ENCODE measurements around the gene KIF15. TPM values are rescaled to one million over a fixed set of nuclear protein-coding genes. Genes with fewer than 3 reads are reported as not detected.
"Not testable (repeated sequence)": the region's sequence is repeated elsewhere in the genome, so short reads cannot be mapped to it uniquely, and the experiment has no call there.

Gene KIF15
- polyA plus RNA-seq, 3 donors, result 0.15 to 0.16 TPM; not detected in 1

GRCh38 chr3:44845528-44846520, 84.2 kb downstream of the KIF15 start:
- Histone ChIP-seq H3K27ac (ENCODE audit: low read depth in 1 of 2, low read length in 2 of 2) (no peak overlapping the region), H3K4me3 (replicated peaks in 1 of 3; ENCODE audit: low read depth in 2 of 3, low read length in 3 of 3) (no peak overlapping the region), H3K9ac (ENCODE audit: insufficient read depth, low read length, poor library complexity, severe bottlenecking) (no peak overlapping the region), H3K4me2 (replicated peaks; ENCODE audit: extremely low read depth, low read length, poor library complexity, severe bottlenecking) (no peak overlapping the region), H3K79me2 (ENCODE audit: insufficient read depth, low read length) (no peaks in the 10 kb centered on the region), H3K4me1 (ENCODE audit: control insufficient read depth in 1 of 2, insufficient read depth in 2 of 2, low read length in 2 of 2) (no peaks in the 10 kb centered on the region), H4K20me1 (ENCODE audit: insufficient read depth, low read length) (no peaks in the 10 kb centered on the region), H3K9me3 (replicated peaks in 1 of 2; ENCODE audit: control insufficient read depth in 1 of 2, insufficient read depth in 1 of 2, low read length in 2 of 2) (no peaks in the 10 kb centered on the region), H3K27me3 (ENCODE audit: control insufficient read depth in 2 of 2, insufficient read depth in 2 of 2, low read length in 2 of 2) (no peaks in the 10 kb centered on the region), H2AFZ (ENCODE audit: insufficient read depth, low read depth, low read length, poor library complexity, severe bottlenecking) (no peak overlapping the region), H3K36me3 (replicated peaks in 1 of 2; ENCODE audit: control insufficient read depth in 1 of 2, insufficient read depth in 2 of 2, low read length in 2 of 2) (peaks cover 64 to 94% of the 10 kb centered on the region in 2 donors)
- H3K4me3 Mint-ChIP-seq, result no peak overlapping the region
- H3K36me3 Mint-ChIP-seq, result peaks cover 52 to 64% of the 10 kb centered on the region in 2 donors
- H3K4me1 Mint-ChIP-seq, result no peaks in the 10 kb centered on the region
- TF ChIP-seq, protein P1, sequence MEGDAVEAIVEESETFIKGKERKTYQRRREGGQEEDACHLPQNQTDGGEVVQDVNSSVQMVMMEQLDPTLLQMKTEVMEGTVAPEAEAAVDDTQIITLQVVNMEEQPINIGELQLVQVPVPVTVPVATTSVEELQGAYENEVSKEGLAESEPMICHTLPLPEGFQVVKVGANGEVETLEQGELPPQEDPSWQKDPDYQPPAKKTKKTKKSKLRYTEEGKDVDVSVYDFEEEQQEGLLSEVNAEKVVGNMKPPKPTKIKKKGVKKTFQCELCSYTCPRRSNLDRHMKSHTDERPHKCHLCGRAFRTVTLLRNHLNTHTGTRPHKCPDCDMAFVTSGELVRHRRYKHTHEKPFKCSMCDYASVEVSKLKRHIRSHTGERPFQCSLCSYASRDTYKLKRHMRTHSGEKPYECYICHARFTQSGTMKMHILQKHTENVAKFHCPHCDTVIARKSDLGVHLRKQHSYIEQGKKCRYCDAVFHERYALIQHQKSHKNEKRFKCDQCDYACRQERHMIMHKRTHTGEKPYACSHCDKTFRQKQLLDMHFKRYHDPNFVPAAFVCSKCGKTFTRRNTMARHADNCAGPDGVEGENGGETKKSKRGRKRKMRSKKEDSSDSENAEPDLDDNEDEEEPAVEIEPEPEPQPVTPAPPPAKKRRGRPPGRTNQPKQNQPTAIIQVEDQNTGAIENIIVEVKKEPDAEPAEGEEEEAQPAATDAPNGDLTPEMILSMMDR (IDR thresholded peaks at IDR 0.05), result no peak
- H3K27ac Mint-ChIP-seq, result peak overlapping the region in 1 of 7 donors; percentile 33
- no peaks in the 10 kb centered on the region for H3K27me3 Mint-ChIP-seq (ENCODE audit: low read depth in 3 of 3)
- no peaks in the 10 kb centered on the region for H3K9me3 Mint-ChIP-seq
- intact Hi-C loops (cut with micrococcal nuclease), result no loop called here
- 100% methylated on average over 4 of the region's 7 CpGs for WGBS (ENCODE audit: insufficient coverage)
- DNase-seq, result no peak

GRCh38 chr3:44848634-44849033, 87.0 kb downstream of the KIF15 start:
- Histone ChIP-seq H3K4me2 (replicated peaks; ENCODE audit: extremely low read depth, low read length, poor library complexity, severe bottlenecking) (no peak overlapping the region), H3K9me3 (replicated peaks in 1 of 2; ENCODE audit: control insufficient read depth in 1 of 2, insufficient read depth in 1 of 2, low read length in 2 of 2) (no peaks in the 10 kb centered on the region), H3K4me3 (replicated peaks in 1 of 3; ENCODE audit: low read depth in 2 of 3, low read length in 3 of 3) (no peak overlapping the region), H2AFZ (ENCODE audit: insufficient read depth, low read depth, low read length, poor library complexity, severe bottlenecking) (no peak overlapping the region), H3K79me2 (ENCODE audit: insufficient read depth, low read length) (no peaks in the 10 kb centered on the region), H3K27me3 (ENCODE audit: control insufficient read depth in 2 of 2, insufficient read depth in 2 of 2, low read length in 2 of 2) (no peaks in the 10 kb centered on the region), H4K20me1 (ENCODE audit: insufficient read depth, low read length) (no peaks in the 10 kb centered on the region), H3K36me3 (replicated peaks in 1 of 2; ENCODE audit: control insufficient read depth in 1 of 2, insufficient read depth in 2 of 2, low read length in 2 of 2) (peaks cover 68 to 95% of the 10 kb centered on the region in 2 donors), H3K27ac (ENCODE audit: low read depth in 1 of 2, low read length in 2 of 2) (no peak overlapping the region), H3K9ac (ENCODE audit: insufficient read depth, low read length, poor library complexity, severe bottlenecking) (no peak overlapping the region), H3K4me1 (ENCODE audit: control insufficient read depth in 1 of 2, insufficient read depth in 2 of 2, low read length in 2 of 2) (no peaks in the 10 kb centered on the region)
- no peak overlapping the region for H3K27ac Mint-ChIP-seq
- intact Hi-C loops (cut with micrococcal nuclease), result no loop called here
- H3K36me3 Mint-ChIP-seq, result peaks cover 52 to 58% of the 10 kb centered on the region in 2 donors
- H3K4me1 Mint-ChIP-seq, result no peaks in the 10 kb centered on the region
- no peak for DNase-seq
- TF ChIP-seq, protein P1 (IDR thresholded peaks at IDR 0.05), result no peak
- H3K9me3 Mint-ChIP-seq, result peaks cover 0 to 2% (median 0%) of the 10 kb centered on the region in 7 donors
- no peaks in the 10 kb centered on the region for H3K27me3 Mint-ChIP-seq (ENCODE audit: low read depth in 3 of 3)
- WGBS (ENCODE audit: insufficient coverage), result 100% methylated on average over 1 of the region's 1 CpG
- H3K4me3 Mint-ChIP-seq, result no peak overlapping the region

DNA sequence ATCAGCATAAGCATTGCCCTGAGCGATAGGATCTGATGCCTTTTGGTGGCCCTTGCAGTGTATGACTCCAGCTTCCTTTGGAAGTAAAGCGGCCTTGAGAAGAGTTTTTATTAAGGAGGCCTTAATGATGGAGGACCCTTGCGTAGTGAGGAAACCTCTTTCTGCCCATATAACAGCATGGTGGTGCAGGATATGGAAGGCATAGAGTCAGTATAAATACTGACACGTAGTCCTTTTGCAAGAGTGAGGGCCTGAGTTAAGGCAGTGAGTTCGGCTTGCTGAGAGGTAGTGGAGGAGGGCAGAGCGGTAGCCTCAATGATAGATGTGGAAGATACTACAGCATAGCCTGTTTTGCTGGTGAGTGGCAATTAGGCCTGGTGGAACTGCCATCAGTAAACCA, 95.1 kb downstream of the KIF15 start:
- H4K20me1 ChIP-seq (ENCODE audit: insufficient read depth, low read length); H3K27ac Mint-ChIP-seq; DNase-seq; H3K4me3 ChIP-seq (replicated peaks in 1 of 3; ENCODE audit: low read depth in 2 of 3, low read length in 3 of 3); H3K9ac ChIP-seq (ENCODE audit: insufficient read depth, low read length, poor library complexity, severe bottlenecking); H3K4me3 Mint-ChIP-seq; H3K9me3 ChIP-seq (replicated peaks in 1 of 2; ENCODE audit: control insufficient read depth in 1 of 2, insufficient read depth in 1 of 2, low read length in 2 of 2); H3K27ac ChIP-seq (ENCODE audit: low read depth in 1 of 2, low read length in 2 of 2); H2AFZ ChIP-seq (ENCODE audit: insufficient read depth, low read depth, low read length, poor library complexity, severe bottlenecking); H3K27me3 ChIP-seq (ENCODE audit: control insufficient read depth in 2 of 2, insufficient read depth in 2 of 2, low read length in 2 of 2); H3K4me2 ChIP-seq (replicated peaks; ENCODE audit: extremely low read depth, low read length, poor library complexity, severe bottlenecking); H3K4me1 ChIP-seq (ENCODE audit: control insufficient read depth in 1 of 2, insufficient read depth in 2 of 2, low read length in 2 of 2); H3K27me3 Mint-ChIP-seq (ENCODE audit: low read depth in 3 of 3); intact Hi-C loops (cut with micrococcal nuclease); H3K79me2 ChIP-seq (ENCODE audit: insufficient read depth, low read length); H3K9me3 Mint-ChIP-seq; H3K4me1 Mint-ChIP-seq: not testable (repeated sequence)
- 97% methylated on average over 4 of the region's 6 CpGs for WGBS (ENCODE audit: insufficient coverage)
- H3K36me3 Mint-ChIP-seq, result peaks cover 9 to 16% of the 10 kb centered on the region in 2 donors
- peaks cover 24 to 31% of the 10 kb centered on the region in 2 donors for H3K36me3 ChIP-seq (replicated peaks in 1 of 2; ENCODE audit: control insufficient read depth in 1 of 2, insufficient read depth in 2 of 2, low read length in 2 of 2)
